NCI-H2171 treated with DMSO at 0.1 percent for 48 hours (cell line): Measurements from ENCODE around the gene NEB.

Source experiments
- DNase-seq: peaks from one replicate; lab custom pipeline; 2025; lab: John Stamatoyannopoulos, UW

Gene NEB

DNA sequence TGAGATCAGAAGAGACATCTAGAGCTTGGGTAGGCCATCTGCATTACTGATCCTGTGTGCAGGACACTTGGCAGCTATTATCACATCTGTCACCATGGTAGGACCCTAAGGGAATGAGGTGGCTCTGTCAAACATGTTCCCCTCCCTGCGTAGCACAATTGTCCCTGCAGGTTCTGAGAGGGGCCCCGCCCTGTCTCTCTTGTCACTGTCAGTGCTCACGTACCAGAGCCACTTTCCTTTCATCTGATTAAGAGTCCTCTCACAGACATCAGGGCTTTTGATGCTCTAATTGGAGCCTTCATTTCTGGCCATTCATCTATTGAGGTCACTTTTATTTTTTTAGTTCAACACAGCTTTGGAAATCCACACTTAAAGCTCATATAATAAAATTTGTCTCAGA, 38.5 kb downstream of the NEB start:
- no peak for DNase-seq

DNA sequence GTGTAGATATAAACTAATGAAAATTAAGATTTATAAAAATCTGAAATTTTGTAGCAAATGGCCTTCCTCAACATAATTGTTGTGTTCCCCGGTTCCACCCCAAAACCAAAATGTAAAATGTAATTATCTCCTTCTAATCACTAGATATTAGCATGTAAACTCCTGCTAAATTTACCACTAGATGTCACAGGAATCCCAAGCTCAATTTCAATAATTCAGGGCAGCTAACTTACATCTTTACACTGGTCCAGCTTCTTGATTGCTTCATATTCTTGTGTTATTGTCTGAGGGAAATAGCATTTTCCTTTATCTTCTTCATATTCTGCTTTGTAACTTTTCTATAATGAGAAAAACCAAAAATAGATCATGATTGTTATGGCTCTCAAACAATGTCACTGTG, 42.6 kb downstream of the NEB start:
- no peak for DNase-seq

DNA sequence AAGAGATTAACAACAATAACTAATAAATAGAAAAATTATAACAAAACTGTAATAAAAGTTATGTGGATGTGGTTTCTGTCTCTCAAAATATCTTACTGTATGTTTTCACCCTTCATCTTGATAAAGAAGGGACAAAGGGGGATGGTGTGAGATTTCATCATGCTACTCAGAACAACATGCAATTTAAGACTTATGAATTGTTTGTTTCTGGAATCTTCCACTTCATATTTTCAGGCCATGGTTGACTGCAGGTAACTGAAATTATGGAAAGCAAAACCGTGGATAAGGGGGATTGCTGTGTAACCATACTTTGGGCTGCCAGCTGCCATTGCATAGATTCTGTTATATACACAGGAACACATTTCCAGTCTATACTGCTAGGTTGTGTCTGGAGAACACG, 45.6 kb downstream of the NEB start:
- no peak for DNase-seq

DNA sequence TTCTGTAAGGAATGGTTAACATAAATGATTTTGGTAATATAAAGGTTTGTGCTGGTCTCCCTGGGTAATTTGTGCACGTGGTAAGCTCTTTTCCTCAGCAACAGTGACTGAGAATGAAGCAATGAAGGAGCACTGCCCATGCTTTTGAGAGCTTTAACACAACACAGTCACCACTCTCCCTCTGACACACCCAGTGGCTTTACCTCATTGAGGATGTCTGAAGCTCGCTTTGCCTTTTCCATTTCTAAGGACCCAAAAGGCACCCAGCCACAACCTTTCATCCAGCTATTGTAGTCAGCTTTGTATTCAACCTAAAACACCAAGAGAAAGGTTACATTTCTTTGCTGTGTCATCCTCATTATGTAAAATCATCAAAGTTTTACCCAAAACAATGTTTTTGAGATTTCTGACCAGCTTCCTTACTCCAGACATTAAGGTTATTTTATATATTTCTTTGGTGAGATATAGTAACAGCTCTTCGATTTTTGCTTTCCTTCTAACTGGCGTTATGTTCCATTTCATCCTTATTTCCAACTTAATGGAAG, 51.7 kb downstream of the NEB start:
- DNase-seq: no peak

DNA sequence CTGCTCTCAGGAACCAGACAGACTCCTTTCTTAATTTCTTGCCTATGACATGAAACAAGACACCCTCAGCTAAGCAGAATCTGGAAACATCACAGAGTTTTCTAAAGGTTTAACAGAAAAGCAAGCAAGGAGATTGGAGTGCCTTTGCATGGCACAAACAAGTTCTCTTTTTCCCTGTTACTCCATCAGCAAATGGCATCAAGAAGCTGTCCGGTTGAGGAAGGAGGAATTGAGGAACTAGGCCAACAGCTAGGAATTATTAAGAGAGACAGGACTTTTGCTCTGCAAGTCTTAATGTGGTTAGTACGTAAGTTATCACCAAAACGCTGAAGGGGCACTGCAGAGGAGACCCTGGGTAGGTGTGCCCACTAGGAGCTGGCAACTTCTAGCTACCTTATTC, 53.2 kb downstream of the NEB start:
- no peak for DNase-seq

DNA sequence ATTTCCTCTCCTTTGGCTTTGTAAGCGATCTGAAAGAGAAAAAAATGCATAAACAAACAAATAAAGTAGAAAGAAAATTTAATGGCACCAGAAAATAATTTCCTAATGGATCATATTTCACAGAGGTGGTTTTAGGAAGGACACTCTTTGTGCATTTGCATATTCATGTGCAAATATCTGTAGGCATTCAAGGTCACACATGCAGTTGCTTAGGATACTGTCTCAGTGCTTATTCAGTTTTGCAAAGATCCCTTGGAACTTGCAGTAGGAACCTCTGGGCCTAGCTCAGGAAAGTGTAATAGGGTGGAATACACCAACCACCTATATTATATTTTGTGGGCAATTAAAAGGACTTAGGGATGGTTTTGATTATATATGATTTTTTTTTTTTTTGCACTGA, 54.3 kb downstream of the NEB start:
- DNase-seq: no peak

DNA sequence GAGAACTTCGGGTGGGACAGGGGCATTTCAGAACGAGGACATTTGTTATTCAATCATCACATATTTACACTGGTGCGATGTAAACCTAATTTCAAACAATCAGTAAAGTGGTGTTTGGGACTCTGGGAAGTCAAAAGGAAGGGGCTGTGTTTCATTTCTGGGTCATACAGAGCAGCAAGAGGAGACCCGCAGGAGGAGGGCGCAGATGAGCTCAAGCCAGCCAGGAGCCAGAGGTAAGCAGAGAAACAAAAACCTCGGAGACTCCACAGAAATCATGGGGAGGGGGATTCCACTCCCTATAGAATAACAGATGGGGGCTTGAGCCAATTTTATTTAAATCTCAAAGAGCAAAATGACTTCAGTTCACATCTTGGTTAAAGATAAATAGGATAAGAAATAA, 55.4 kb downstream of the NEB start:
- DNase-seq: no peak

DNA sequence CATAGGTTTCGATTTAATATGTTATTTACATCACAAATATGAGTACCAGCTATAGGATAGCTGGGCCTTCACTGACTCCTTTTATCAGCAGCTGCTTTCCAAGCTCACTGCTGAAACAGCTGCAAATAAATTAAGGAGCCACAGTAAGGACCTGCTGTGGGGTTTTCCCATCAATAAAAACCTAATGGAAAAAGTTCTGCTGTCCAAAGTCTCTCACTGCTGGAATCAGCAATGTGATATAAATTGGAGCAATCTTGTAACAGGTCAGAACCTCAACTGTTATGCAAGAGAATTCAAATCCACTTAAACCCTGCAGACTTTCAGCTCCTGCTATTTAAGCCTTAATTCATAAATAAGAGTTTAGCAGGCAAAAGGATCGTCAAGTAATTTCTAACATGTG, 61.3 kb downstream of the NEB start:
- no peak for DNase-seq

DNA sequence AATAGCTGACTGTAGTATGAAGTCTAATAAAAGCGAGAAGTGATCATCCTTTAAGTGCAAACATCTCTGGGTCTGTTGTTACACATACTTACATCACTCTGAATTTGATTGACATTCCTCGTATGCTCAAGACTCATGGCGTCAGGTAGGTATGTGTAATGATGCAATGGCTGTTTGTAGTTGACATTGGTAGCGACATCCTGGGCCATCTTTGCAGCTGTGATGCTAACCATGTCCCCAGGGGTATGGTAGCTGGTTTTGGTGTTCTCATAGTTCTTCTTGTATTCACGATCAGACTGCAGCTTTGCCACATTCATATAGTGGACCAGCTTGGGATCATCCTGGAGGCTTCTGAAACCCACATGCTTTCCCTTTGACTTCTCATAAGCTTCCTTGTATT, 62.0 kb downstream of the NEB start:
- DNase-seq: no peak

DNA sequence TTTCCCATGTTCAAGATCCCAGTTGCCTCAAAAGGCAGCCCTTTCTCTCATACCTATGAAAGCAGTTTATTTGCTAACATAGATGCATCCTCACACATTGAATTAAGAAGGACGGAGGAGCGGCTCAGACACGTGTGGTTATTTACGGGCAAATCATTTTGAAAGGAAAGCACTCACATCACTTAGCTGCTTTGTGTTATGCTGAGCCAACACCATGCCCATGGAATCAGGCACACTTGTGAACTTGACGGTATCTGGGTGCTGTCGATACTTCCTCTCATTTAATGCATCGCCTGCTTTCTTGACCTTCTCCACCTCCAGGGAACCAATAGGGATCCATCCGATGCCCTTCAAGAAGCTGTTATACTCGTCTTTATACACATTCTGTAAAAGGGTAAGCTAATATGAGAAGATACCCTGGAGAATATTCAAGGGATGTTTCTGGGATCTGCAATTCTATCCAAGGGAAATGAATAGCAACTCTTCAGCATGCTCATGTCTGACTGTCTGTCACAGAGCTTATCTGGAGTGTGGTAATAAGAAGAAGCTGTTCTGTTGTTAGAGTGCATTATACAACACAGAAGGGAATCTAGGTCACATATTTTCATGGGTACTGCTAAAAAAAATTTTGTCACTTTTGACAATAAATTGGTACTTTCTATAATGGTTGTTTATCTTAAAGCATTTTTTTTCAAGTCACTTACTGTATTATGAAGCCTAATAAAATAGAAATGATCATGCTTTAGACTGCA, 63.3 kb downstream of the NEB start:
- no peak for DNase-seq

DNA sequence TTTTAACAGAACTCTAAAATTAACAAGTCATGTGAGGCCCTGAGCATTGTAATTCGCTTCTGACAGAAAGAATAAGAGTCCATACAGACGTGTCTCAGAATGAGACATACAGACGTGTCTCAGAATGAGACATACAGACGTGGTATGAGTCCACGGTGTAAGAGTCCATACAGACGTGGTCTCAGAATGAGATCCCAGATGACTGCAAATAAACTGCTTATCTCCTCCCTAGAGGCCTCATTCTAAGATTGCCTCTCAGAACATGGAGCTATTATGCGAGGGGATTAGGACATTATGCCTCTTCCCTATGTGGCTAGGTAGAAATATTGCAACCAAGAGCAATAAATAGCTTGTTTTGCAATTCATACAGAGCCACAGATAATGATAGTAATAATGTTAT, 63.9 kb downstream of the NEB start:
- DNase-seq: no peak

DNA sequence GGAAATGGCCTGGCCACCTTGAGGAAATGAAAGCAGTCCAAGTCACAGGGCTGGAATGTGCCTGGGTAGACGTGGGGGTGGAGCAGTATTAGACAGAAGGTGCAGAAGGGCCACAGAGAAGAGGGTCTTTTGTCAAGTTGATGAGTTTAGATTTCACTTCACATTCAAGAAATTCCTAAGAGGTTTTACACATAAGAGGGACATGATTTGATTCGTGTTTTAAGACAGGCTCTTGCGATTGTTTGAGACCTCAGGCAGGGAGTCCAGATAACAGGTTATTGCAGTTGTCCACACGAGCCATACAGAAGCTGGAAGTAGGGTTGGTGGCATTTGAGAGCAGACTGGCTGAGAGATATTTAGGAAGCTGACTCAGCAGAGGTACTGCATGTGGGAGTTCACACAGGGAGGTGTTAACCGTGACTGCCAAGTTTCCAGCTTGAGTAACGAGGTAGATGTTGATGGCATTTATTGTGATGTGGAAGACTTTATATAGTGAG, 64.6 kb downstream of the NEB start:
- DNase-seq: no peak

DNA sequence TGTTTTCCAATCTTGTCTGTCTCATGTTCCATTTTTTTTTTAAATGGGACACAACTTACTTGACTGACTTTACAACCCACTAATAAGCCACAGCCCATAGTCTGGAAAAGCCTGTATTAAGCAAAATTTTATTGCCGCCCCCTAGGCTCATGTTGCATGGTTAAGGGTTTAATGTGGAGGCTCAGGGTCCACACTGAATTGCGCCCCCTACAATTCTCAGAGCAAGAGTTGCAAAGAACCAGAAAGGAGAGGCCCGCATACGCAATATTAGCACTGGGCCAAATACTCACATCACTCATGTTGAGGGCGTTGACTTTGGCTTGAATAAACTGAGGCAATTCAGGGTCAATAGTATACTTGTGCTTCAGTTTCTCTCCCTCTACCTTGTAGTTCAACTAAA, 65.5 kb downstream of the NEB start:
- DNase-seq: no peak

DNA sequence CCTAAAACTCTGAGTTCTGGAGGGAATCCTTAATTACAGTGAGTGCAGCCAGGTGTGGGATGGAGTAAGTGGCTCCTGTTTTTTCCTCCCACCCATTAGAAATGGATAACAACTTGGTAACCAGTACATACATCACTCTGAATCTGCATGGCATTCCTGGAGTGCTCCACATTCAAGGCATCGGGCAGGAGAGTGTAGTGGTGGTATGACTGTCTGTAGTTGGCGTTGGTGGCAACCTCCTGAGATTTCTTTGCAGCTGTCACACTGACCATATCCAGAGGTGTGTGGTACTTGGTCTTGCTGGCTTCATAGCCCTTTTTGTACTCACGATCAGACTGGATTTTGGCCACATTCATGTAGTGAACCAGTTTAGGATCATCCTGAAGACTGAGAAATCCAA, 68.3 kb downstream of the NEB start:
- no peak for DNase-seq

DNA sequence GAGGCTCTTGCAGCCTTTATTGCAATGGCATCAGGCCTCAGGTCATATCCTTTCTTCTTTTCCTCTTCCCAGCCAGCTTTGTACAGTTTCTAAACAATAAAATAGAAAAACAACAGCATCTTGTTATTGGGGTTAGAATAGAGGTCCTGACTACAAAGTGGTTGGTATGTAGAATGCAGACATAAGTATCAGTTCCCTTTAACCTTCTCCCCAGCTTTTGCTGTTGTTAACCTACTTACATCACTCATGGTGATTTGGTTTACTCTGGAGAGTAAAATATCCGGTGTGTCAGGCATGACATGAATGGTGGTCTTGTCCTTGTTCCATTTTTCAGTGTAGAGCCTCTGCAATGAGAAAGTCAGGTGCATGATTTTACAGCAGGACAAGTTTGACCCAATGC, 69.8 kb downstream of the NEB start:
- DNase-seq: no peak

DNA sequence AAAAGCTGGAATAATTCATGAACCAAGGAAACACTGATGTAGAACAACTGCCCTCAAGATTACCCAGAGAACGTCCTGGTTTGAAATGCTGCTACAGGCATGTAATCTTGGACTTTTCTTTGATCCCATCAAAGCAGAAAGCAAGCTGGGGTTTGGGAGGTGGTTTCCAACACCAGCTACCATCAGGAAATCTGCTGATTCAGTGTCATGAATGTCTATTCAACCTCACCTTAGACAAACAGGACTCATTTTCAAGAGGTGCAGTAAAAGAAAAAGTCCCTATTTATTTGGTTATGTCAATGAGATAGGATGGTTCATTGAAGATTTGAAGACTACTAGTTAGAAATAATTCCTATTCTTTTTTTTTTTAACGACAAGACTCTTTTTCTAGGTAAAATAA, 72.7 kb downstream of the NEB start:
- DNase-seq: no peak

DNA sequence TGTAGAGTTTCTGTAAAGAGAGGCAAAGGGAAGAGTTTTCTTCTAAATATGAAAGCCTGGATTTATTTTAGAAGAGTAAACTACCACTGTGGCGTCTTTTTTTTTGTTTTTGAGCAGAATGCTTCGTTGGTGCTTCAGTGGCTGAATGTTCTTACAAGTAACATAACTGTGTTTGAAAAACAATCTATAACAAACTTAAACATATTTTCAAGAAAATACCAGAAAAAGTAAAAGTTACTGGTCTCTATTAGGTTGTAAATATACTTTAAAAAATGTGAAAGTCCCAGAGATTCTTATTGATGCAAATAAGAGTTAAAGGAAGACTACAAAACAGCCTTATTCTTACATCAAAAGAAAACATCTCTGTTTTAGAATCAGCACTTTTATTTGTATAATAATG, 76.2 kb downstream of the NEB start:
- no peak for DNase-seq

DNA sequence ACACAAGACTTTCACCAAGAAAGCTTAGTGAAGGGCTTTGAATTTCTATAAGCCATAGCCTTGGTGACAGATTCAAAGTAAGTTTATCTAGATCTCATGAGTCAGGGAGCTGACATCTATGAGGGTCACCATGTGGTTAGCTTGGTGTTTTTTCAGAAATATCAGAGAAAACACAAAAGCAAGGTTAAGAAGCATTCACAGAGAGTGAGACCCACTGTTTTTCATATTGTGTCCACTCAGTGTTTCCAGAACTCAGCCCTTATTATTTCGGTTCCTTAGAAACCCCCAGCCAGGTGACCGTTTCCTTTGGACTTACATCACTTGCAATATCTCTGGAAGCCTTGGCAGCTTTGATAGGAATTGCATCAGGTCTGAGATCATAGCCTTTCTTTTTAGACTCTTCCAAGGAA, 76.6 kb downstream of the NEB start:
- DNase-seq: no peak

DNA sequence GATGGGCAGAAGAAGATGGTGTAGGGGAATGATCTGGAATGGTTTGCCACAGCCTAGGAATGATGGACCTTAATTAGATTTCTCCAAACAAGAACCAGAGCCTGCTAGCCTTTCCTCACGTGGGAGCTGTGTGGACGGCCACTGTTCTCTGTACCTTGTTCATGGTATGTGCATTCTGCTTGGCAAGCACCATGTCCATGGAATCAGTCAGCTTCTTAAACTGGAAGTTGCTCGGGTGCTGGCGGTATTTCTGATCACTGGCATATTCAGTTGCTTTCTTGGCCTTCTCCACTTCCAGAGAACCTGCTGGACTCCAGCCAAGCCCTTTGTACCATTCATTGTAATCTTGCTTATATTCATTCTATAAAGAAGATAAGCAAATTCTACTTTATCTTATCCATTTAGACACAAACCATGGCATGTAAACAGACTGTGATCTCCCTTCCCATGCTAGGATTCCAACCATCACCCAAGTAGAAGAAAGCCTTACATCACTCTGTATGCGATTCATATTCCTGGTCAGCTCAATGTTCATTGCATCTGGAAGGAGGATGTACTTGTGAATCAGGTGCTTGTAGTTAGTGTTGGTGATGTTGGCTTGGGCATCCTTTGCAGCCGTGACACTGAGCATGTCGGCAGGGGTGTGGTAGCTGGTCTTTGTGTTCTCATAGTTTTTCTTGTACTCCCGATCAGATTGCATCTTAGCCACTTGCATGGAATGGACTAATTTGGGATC, 78.4 kb downstream of the NEB start:
- no peak for DNase-seq

DNA sequence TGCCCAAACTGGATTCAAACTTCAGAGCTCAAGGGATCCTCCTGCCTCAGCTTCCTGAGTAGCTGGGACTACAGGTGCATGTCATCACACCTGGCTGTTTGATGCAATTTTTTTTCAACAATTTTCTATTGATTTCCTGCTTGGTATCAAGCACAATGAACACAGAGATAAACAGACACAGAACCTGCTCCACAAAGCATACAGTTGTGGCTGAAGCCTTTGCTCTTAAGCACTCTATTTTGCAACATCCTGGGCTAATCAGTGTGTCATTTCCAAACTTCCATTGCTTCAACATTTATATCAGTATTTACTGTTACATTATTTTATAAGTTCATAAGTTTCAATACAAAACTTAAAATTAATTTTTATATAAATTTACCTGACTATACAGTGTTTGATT, 79.4 kb downstream of the NEB start:
- DNase-seq: no peak

DNA sequence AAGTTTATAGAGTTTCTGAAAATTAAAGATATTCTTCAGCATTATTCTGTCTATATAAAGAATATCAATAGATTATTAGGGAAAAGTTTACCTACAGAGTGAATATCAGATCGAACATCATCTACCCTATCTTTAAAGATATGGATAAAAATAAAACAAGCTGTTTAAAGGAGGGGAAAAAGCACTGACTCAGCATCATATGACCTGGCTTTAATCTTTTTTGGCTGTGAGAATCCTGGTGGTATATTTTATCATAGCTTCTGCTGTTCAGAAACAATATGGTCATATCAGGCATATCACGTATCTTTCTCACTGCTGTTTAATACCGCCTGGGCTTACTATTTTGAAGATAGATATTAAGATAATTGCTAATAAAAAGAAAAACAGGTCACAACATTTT, 80.2 kb downstream of the NEB start:
- no peak for DNase-seq

DNA sequence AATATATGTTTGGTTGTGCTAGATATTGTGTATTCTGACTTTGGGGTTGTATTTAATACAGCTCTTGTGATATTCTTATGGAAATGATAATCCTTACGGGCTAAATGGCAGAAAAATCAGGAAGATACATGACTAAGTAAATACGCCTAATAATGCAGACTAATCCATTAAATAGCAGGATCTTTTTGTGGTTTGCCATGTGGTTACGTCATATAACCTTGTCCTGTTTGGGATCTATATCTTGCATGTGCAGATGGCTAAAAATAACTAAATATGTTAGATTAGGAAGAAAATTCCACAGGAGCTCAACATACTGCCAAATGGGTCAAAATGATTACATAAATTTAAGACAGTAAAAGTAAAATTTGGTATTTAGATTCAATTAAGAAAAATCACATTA, 83.0 kb downstream of the NEB start:
- no peak for DNase-seq

DNA sequence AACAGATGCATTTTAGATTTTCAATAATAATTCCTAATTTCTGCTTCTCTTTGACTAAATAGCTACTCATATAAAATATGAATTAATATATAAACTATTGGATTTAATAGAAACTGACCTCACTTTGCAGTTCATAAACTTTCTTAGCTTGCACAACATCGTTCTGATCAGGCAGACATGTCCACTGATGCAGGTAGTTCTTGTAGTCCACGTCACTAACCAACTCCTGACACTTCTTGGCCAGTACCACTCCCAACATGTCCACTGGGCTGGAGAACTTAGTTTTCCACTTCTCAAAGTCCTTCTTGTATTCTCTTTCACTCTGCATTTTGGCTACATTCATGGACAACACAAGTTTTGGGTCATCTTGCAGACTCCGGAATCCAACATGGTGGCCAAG, 83.8 kb downstream of the NEB start:
- DNase-seq: no peak

DNA sequence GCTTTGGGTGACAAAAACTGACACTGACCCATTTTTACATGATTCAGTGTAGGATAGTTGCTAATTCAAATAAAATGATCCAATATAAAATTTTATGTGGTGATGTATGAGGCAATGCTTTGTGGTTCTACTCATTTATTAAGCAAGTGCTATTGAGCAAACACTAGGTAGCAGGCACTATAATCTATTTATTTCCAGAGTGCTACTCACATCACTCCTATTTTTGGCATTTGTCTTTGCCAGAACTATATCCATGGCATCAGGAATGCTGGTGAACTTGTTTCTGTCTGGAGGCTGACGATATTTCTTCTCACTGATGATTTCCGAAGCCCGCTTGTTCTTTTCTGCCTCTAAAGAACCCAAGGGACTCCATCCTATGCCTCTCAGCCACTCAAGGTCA, 84.3 kb downstream of the NEB start:
- no peak for DNase-seq
